ENCODE measurements around the gene ARHGEF19.

DNA sequence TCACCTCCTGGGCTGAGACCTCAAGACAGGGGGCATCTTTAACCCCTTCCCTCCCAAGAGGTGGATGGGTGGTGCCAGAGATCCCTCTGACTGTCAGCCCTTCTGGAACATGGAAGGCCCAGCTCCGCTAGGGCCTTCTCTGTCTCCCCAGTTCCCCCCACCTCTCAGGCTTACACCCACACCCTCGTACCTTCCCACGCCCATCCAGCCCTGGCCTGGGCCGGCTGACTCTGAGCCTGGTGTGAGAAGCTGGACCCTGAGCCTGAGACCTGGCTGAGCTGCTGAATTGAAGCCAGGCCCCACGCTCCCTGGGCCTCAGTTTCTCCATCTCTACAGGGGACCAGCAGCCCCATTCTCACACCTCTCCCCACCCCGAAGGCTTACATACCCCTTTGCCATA is 61.9 kb downstream of the ARHGEF19 start:
- no peak for TF ChIP-seq GATA2 (IDR thresholded peaks at IDR 0.05; ENCODE audit: low read depth, low read length)
- no peak for TF ChIP-seq GATA3 (IDR thresholded peaks at IDR 0.05; ENCODE audit: low read depth, low read length)

All from SH-SY5Y (cell line).